Nephron progenitor cell (in vitro differentiated cells): ENCODE measurements around the gene MDM2.
"Not testable (repeated sequence)": the region's sequence is repeated elsewhere in the genome, so short reads cannot be mapped to it uniquely, and the experiment has no call there.

ENCODE experiments used
- DNase-seq: peaks from one replicate; pipeline ENCODE4 v3.0.0; 2021
- H3K27ac Mint-ChIP-seq: 2 replicates; pipeline ENCODE4 v1.8.0; 2021; ENCODE audit warnings: mild to moderate bottlenecking, moderate library complexity, mixed read lengths
- H3K27me3 Mint-ChIP-seq: 2 replicates; pipeline ENCODE4 v1.8.0; 2021; ENCODE audit warnings: mild to moderate bottlenecking, low read depth, mixed read lengths; ENCODE audit not compliant: poor library complexity
- H3K36me3 Mint-ChIP-seq: 2 replicates; pipeline ENCODE4 v1.8.0; 2021; ENCODE audit warnings: low read depth, mixed read lengths
- H3K4me1 Mint-ChIP-seq: 2 replicates; pipeline ENCODE4 v1.8.0; 2021; ENCODE audit warnings: mixed read lengths
- H3K4me3 Mint-ChIP-seq: 2 replicates; pipeline ENCODE4 v1.8.0; 2021; ENCODE audit warnings: mild to moderate bottlenecking, moderate library complexity, mixed read lengths
- H3K9me3 Mint-ChIP-seq: 2 replicates; pipeline ENCODE4 v1.8.0; 2021; ENCODE audit warnings: mild to moderate bottlenecking, moderate library complexity, mixed read lengths
- TF ChIP-seq, protein P1 (sequence below): fragments of 200-600 bp; sonication (generic); IDR thresholded peaks from 2 replicates; pipeline ENCODE4 v1.5.0; 2021; ENCODE audit warnings: antibody characterized with exemption

MDM2 gene

DNA sequence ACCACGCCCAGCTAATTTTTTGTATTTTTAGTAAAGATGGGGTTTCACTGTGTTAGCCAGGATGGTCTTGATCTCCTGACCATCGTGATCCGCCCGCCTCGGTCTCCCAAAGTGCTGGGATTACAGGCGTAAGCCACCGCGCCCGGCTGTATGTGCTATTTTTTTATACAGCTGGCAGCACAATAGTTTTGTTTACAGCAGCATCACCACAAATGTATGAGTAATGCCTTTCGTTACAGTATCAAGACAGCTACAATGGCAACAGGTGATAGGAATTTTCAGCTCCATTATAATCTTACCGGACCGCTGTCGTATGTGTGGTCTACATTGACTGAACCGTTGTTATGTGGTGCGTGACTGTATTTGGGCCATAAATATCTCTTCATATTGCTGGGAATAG, 11.6 kb upstream of the MDM2 start:
- H3K27ac Mint-ChIP-seq, result no peak overlapping the region
- TF ChIP-seq, protein P1, sequence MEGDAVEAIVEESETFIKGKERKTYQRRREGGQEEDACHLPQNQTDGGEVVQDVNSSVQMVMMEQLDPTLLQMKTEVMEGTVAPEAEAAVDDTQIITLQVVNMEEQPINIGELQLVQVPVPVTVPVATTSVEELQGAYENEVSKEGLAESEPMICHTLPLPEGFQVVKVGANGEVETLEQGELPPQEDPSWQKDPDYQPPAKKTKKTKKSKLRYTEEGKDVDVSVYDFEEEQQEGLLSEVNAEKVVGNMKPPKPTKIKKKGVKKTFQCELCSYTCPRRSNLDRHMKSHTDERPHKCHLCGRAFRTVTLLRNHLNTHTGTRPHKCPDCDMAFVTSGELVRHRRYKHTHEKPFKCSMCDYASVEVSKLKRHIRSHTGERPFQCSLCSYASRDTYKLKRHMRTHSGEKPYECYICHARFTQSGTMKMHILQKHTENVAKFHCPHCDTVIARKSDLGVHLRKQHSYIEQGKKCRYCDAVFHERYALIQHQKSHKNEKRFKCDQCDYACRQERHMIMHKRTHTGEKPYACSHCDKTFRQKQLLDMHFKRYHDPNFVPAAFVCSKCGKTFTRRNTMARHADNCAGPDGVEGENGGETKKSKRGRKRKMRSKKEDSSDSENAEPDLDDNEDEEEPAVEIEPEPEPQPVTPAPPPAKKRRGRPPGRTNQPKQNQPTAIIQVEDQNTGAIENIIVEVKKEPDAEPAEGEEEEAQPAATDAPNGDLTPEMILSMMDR, result no peak
- no peak overlapping the region for H3K4me3 Mint-ChIP-seq
- H3K4me1 Mint-ChIP-seq, result no peaks in the 10 kb centered on the region
- no peak for DNase-seq
- H3K36me3 Mint-ChIP-seq, result no peaks in the 10 kb centered on the region
- H3K9me3 Mint-ChIP-seq, result no peaks in the 10 kb centered on the region
- peaks cover 4% of the 10 kb centered on the region for H3K27me3 Mint-ChIP-seq

DNA sequence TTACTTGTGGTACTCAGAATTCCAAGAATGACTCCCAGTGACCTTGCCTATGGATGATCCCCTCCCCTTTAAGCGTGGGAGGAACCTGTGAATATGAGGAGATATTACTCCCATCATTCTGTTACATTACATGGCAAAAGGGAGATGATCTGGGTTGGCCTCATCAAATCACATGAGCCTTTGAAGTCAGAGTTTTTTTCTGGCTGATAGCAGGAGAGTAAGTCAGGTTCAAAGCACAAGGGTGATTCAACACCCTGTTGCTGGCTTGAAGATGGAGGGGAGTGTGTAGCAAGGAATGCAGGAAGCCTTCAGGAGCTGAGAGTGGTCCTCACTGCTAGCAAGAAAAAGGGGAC, 9.1 kb upstream of the MDM2 start:
- Mint-ChIP-seq H3K27me3 (peaks cover 4% of the 10 kb centered on the region), H3K9me3 (no peaks in the 10 kb centered on the region), H3K4me1 (no peaks in the 10 kb centered on the region), H3K36me3 (no peaks in the 10 kb centered on the region), H3K27ac (no peak overlapping the region), H3K4me3 (no peak overlapping the region)
- no peak for DNase-seq
- TF ChIP-seq, protein P1, result no peak

DNA sequence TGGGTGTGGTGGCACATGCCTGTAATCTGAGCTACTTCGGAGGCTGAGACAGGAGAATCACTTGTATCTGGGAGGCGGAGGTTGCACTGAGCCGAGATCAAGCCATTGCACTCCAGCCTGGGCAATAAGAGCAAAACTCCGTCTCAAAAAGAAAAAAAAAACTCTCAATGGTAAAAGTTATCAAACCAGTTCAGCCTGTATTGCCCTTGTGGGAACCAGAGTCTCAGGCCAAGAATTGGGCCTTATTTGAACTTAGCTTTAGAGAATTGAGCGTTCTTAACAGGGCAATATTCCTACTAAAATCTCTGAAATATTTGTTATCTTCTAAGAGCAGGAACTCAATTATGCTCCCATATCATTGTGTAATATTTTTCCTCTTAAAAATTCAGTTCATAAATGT, 7.7 kb upstream of the MDM2 start:
- H3K9me3 Mint-ChIP-seq, result no peaks in the 10 kb centered on the region

DNA sequence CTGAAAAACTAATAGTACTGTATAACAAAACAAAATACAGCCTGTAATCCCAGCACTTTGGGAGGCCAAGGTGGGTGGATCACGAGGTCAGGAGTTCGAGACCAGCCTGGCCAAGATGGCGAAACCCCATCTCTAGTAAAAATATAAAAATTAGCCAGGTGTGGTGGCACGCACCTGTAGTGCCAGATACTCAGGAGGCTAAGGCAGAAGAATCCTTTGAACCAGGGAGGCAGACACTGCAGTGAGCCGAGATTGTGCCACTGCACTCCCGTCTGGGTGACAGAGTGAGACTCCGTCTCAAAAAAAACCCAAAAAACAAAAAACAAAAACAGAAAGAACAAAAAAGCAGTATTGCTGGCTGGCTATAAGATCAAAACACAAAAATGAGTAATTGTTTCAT, 6.9 kb upstream of the MDM2 start:
- not testable (repeated sequence) for H3K27ac Mint-ChIP-seq, H3K36me3 Mint-ChIP-seq

More for the DNA sequence above, 7.7 kb upstream of the MDM2 start:
- Mint-ChIP-seq H3K4me3 (no peak overlapping the region), H3K27me3 (peaks cover 4% of the 10 kb centered on the region), H3K36me3 (no peaks in the 10 kb centered on the region), H3K4me1 (peaks cover 3% of the 10 kb centered on the region), H3K27ac (no peak overlapping the region)
- TF ChIP-seq, protein P1, result no peak
- no peak for DNase-seq

DNA sequence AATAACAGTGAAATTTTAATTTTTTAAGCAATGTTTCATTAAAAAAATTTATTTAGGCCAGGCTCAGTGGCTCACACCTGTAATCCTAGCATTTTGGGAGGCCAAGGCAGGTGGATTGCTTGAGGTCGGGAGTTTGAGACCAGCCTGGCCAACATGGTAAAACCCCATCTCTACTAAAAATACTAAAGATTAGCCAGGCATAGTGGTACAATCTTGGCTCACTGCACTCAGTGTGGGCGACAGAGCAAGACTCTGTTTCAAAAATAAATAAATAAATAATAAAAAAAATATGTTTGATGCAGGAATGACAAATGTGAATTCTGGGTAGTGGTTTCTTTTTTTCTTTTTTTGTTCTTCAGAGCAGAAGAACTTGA, 5.6 kb upstream of the MDM2 start:
- peaks cover 16% of the 10 kb centered on the region for H3K4me1 Mint-ChIP-seq
- not testable (repeated sequence) for H3K9me3 Mint-ChIP-seq, H3K4me3 Mint-ChIP-seq, H3K36me3 Mint-ChIP-seq, DNase-seq, H3K27ac Mint-ChIP-seq, H3K27me3 Mint-ChIP-seq

More for the DNA sequence above, 6.9 kb upstream of the MDM2 start:
- H3K4me3 Mint-ChIP-seq, DNase-seq, H3K27me3 Mint-ChIP-seq, H3K9me3 Mint-ChIP-seq: not testable (repeated sequence)
- peaks cover 11% of the 10 kb centered on the region for H3K4me1 Mint-ChIP-seq

DNA sequence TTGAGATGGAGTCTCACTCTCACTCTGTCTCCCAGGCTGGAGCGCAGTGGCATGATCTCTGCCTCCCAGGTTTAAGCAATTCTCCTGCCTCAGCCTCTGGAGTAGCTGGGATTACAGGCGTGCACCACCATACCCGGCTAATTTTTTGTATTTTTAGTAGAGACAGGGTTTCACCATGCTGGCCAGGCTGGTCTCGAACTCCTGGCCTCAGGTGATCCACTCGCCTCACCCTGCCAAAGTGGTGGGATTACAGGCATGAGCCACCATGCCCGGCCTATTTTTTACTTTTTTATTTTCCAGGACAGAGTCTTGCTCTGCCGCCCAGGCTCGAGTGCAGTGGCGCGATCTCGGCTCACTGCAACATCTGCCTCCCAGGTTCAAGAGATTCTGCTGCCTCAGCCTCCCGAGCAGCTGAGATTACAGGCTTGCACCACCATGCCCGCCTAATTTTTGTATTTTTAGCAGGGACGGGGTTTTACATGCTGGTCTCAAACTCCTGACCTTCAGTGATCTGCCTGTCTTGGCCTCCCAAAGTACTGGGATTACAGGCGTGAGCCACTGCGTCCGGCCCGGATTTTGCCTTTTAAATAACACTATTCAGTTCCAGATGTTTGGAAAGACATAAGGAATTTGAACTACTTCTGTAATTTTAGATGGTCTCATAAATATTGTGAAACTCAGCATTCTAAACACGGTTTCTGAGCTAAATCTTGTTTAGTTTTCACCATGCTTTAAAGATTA, 4.9 kb upstream of the MDM2 start:
- H3K4me3 Mint-ChIP-seq, H3K36me3 Mint-ChIP-seq, DNase-seq, H3K27me3 Mint-ChIP-seq, H3K27ac Mint-ChIP-seq, H3K9me3 Mint-ChIP-seq: not testable (repeated sequence)
- H3K4me1 Mint-ChIP-seq, result peaks cover 16% of the 10 kb centered on the region

DNA sequence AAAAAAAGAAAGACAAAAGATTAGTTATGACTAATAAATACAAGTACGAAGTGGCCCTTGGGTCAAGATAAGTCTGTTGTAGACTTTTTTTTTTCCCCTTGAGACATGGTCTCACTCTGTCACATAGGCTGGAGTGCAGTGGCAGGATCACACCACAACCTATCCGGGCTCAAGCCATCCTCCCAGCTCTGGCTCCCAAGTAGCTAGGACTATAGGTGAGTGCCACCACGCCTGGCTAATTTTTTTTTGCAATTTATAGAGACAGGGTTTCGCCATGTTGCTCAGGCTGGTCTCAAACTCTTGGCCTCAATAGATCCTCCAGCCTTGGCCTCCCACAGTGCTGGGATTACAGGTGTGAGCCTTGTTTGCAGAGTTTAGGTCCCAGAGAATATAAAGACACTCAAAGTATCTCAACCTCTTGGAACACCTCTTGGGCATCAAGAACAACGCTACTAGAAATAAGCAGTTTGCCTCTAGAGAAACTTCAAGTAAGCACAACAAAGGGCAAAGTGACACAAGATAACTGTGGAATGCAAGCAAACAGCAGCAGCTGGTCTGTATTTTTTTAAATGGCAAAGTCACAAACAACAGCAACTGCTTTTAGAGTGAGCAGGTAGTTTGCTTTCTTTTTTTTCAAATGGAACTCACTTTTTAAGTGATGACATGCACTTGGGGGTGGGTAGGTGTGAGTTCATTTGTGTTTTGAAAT, 3.9 kb upstream of the MDM2 start:
- H3K4me3 Mint-ChIP-seq, result no peak overlapping the region

More for the DNA sequence above, 3.9 kb upstream of the MDM2 start:
- no peak for DNase-seq
- Mint-ChIP-seq H3K36me3 (peaks cover 4% of the 10 kb centered on the region), H3K27ac (no peak overlapping the region), H3K4me1 (peaks cover 21% of the 10 kb centered on the region), H3K9me3 (no peaks in the 10 kb centered on the region), H3K27me3 (peaks cover 4% of the 10 kb centered on the region)
- TF ChIP-seq, protein P1, result no peak
